HT1080 (cell line): ENCODE measurements around the gene PRDX1. TPM values are rescaled to one million over a fixed set of nuclear protein-coding genes. Genes with fewer than 3 reads are reported as not detected.
A peak's percentile ranks its signal among the peaks of the same experiment; 100 is the strongest.

ENCODE experiments used
- DNase-seq: peaks from one replicate; pipeline ENCODE4 v3.0.0-alpha.2; 2015; ENCODE audit warnings: low read depth
- polyA plus RNA-seq, 2 experiments: library from polyadenylated mRNA; depleted of rRNA; stranded (reverse); fragments of >200 nt; gene quantifications; 2 replicates each; pipeline ENCODE4 v1.2.3, GENCODE V29; 2015
- total RNA-seq: library from RNA; depleted of rRNA; stranded (reverse); fragments of >200 nt; shearing (Covaris generic); gene quantifications from 2 replicates; pipeline ENCODE4 v1.2.3, GENCODE V29; 2014; rRNA removed

Gene PRDX1
- total RNA-seq, result 997 and 1,092 TPM in 2 replicates
- polyA plus RNA-seq (2015; cell fraction: cytosol; rRNA removed), result 743 and 848 TPM in 2 replicates
- polyA plus RNA-seq (2015; cell fraction: nucleus; rRNA removed), result 558 and 687 TPM in 2 replicates

DNA sequence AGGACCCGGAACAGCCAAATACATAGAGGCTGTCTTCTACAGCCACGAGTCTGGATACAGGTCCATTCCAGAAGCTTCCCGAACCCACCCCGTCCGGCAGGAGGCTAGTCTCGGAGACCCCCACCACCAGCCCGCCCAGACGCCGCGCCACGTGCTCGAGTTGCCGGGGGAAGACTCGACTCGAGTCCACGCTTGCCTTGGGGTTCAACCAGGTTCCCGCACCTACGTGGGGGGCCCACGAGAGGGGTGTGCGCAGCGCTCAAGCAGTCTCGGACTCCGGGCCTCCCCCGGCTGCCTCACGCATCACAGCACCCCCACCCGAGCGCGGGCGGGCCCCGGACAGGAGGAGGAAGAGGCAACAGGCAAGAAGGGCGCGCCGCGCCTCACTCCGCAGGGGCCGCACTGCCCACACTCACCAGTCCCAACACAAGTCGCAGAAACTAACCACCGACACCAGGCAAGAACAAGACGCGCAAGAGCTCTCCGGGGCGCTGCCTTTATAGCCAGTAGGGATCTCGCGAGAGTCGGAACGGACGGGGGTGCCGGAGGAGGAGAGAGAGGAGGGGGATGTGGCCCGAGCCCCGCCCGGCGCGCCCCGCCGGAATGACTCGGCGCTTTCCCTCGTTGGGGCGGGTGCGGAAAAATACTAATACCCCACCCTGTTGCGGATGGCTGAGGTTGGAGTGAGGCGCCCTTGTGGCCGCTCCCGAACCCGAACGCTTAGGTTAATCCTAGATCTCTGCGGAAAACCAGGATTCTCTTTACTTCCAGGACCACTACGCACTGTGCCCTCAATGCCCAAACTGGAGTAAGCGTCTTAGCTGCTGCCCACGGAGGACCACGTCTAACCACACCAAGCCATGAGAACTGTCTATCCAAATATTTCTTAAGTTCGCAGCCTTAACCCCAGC lies at the start of gene PRDX1:
Gene PRDX1 (minus strand): TSS at position 472 of the 911 bp plus-strand sequence. CDS start 2,841 bp downstream, outside the sequence.
- DNase-seq, result peak; percentile 98

DNA sequence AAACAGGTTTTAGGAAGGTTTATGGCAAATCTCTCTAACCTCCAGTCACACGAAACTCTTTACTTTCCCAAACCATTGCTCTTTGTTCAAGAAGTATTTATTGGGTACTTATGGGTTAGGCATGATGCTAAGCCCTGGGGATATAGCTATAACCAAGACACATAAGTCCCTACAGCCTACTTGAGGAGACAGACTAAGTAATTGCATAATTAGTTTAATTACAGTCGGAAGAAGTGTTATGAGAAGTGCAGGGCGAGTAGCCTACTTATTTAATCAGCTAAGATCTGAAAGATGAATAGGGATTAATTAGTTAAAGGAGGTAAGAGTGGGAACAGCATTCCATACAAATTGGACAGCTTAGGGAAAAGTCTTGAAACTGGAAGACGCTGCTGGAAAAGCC lies 48.9 kb upstream of the PRDX1 start:
- DNase-seq, result no peak

DNA sequence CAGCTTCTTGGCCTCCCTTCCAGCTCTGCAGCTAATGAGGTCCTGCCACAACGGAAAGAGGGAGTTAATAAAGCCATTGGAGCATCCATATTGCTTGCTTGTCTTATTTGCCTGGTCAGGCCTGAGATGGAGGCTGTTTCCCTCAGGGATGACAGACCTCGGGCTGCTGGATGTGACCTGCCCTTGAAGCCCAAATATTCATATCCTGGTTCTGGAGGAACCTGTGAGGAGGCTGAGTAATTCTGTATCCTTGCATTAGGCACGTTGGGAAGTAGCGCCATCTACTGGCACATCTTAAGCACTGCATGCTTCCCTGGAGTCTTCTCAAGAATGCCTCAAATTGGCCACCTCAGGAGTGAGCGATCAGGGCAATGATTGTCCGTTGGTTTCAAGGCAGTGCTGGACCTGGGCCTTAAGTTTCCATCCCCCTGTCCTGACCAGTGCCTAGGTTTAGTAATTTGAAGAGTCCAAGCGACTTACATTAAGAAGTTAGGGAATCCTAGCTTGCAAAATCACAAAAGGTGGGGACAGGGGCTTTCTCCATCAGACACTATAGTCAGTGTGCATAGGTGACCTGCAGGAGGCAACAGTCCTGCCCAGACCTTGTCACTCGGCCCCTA lies 48.4 kb upstream of the PRDX1 start:
- DNase-seq, result peak; percentile 67

DNA sequence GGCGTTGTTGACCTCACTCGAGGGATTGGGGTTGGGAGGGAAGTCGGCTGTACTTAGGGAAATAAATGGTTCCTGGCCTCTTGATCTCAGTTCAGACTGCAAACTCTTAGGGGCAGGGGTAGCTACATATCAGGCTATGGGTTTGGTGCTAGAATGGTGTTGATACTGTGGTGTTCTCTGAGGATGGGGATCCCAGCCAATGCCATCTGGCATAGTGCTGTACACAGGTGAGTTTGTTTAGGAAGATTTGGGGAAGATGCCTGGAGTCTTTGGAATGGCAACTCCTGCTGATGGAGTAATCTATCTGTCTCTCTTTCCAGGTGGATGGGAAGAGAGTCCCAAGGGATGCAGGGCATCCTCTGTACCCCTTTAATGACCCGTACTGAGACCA lies 47.9 kb upstream of the PRDX1 start:
- no peak for DNase-seq

DNA sequence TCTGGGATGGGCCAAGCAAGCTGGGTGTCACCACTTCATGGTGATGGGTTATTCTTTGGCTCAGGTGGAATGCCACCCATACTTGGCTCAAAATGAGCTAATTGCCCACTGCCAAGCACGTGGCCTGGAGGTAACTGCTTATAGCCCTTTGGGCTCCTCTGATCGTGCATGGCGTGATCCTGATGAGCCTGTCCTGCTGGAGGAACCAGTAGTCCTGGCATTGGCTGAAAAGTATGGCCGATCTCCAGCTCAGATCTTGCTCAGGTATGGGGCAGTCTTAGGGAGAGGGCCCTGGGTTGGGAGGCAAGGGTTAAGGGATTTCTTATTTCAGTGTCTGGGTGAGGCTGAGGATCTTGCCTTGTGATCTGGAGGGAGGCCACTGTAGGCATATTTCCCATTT lies 46.7 kb upstream of the PRDX1 start:
- no peak for DNase-seq

DNA sequence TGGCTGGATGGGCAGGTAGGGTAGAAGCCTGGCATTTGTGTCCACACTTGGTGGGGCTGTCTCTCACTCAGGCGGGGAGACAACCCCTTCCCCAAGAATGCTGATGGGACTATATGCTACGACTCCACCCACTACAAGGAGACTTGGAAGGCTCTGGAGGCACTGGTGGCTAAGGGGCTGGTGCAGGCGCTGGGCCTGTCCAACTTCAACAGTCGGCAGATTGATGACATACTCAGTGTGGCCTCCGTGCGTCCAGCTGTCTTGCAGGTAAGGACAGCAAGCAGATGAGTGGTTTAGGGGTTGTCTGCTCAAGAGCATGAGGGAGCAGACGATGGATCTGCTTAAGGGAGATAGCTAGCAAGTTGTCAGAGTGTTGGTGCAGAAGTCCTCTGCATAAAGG lies 46.2 kb upstream of the PRDX1 start:
- no peak for DNase-seq

DNA sequence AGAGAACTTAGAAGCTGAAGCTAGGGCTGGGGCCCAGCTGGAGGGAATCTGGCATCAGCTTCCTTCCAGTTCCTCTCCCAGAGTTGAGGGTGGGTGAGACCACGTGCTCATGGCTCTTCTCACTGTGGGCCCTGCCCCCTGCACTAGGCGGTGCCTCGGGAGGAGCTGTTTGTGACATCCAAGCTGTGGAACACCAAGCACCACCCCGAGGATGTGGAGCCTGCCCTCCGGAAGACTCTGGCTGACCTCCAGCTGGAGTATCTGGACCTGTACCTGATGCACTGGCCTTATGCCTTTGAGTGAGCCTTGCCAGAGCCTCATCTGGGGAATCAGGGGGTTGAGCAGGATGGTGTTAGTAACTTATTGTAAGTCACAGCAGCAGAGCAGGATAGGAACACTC lies 45.0 kb upstream of the PRDX1 start:
- no peak for DNase-seq

DNA sequence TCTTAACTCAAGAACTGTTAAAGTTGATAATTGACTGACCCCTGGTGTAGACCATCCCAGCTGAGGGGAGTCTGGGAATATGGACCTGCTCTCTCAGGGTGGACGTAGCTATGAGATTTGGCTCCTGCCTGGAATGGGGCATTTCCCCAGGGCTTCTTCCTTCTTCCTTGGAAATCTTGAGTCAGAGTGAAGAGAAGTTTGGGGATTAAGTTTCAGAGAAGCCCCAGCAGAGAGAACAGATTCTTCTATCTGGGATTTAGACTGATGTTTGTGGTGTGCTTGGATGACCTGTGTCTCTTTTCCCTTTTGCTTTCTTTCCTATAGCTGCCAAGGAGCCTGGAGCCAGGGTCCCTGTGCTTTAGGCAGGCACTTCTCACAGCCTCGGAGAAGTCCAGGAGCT lies 42.2 kb upstream of the PRDX1 start:
- DNase-seq, result no peak

DNA sequence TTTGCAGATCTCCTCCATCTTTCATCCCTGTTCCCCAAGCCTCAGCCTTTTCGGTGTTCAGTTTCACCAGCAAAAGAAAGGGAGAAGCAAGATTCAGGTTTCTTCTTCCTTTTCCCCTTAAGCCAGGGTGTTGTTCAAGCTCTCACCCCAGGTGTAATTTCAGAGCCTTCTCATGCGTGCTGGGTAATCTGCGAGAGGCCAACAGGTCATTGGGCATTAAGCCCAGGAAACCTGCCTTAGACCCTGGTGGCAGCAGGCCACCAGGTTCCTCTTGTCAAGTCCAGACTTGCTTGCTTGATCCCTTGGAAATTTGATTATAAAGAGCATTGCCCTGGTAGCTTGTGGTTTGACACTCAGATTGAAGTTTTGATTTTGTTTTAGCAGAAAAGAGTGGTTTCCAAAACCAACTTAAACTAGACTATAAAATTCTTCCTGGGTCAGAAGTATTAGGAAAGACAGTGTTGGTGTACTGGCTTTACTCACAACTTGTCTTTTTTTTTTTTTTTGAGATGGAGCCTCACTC lies 35.8 kb upstream of the PRDX1 start:
- DNase-seq, result no peak

DNA sequence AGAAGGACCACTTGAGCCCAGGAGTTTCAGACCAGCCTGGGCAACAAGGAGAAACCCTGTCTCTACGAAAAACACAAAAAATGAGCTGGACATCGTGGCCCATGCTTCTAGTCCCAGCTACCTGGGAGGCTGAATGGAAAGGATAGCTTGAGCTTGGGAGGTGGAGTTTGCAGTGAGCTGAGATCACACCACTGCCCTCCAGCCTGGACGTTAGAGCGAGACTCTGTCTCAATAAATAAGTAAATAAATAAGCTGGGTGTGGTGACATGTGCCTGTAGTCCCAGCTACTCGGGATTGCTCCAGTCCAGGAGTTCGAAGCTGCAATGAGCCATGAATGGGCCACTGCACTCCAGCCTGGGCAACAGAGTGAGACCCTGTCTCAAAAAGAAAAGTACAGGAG lies 32.5 kb upstream of the PRDX1 start:
- no peak for DNase-seq

DNA sequence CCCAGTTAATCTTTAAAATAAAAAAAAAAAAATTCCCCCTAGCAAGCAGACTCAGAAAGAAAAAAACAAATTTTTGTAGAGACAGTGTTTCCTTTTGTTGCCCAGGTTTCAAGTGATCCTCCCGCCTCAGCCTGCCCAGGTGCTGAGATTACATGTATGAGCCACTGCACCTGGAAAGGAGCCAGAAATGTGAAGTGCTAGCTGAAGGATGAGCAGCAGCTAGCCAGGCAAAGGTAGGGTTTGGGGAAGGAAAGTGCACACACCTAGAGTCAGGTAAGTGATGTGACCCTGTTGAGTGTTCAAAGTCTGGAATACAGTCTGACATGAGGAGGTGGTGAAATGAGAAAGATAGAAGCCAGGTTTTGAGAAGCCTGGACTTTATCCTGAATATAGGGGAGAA lies 30.6 kb upstream of the PRDX1 start:
- no peak for DNase-seq

DNA sequence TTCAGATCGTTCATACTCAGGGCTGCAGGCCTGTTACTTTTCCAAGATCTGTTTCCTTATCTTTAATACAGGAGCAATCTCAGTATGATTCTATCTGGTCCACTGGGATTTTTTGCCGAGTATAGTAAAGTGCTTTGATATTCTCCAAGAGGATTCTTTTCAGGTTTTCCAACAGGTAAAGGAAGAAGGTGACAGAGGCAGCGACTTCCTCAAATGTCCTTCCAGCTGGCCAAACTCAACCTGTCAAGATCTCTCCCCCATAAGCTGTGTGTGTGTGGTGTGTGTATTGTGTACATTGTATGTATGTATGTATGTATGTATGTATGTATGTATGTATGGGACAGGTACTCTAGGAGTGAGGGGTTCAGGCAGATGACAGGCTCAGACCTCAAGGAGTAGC lies 30.0 kb upstream of the PRDX1 start:
- no peak for DNase-seq

DNA sequence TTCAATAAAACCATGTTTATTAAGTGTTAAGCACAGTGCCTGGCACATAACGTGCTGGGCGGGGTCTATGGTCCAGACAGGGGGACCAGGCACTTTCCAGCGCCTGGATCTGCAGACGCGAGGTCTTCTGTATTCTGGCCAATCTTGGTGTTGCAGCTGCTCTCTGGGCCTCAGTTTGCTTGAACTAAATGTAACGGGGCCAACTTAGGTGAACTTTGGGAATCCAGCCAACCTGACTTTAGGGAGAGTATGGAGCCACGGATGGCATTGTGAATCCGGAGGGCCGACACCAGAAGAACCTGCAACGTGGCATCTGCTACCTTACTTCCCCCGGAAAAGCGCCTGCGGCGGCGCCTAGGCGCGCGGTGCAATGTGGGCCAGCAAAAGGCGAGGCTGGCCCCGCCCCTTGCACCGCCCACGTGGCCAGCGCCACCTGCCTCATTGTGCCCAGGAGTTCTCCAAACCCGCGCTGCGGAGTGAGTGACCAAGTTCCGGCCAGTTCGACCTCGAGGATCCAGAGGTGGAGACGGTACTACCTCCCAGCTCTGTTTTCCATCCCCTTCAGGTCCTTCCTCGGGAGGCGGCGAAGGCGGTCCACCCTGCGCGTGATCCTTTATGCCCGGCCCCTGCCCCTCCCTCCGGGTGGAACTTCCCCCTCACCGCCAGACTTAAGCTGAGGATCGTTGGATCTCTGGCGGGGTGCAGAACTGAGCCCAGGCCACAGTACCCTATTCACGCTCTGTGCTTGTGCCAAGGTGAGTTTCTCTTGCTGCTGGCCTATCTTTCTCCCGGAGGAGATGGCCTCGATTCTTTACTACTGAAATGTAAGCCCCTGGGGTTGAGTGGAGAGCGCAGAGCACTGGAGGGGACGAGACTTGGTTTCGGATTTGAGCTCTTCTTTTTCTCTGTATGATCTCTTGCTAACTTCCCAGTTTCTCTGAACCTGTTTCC lies 29.0 kb upstream of the PRDX1 start, which contains the start of gene AKR1A1:
Gene AKR1A1 (plus strand): TSS at position 426 of the 951 bp plus-strand sequence. CDS start 10,969 bp downstream, outside the sequence.
- peak; percentile 91 for DNase-seq

DNA sequence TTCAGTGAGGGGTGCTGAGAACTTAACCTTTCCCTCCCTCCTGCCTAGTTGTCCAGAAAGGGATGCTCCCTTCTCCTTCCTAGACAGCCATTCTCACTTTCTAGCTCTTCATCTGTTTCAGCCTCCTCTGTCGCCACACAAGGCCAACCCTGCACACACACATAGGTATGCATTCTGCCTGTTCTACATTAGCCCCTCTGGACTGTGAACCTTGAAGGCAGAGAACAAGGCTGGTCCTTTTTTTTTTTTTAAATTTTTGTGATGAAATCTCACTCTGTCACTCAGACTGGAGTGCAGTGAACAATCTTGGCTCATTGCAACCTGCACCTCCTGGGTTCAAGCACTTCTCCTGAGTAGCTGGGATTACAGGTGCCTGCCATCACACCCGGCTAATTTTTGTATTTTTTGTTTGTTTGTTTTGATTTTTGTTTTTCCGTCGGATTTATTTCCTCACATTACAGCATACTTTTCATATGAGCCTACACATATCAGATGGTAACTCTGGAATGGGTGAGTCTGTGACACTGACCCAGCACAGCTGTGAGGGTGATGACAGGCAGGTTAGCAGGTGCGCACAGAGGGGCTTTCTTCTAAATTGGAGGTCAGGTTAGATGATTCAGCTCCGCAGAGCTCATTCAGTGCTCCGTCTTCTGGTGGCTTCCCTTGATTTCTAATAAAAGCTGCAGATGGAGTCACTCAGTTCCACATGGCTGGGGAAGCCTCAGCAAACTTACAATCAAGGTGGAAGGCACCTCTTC lies 24.0 kb upstream of the PRDX1 start:
- no peak for DNase-seq

DNA sequence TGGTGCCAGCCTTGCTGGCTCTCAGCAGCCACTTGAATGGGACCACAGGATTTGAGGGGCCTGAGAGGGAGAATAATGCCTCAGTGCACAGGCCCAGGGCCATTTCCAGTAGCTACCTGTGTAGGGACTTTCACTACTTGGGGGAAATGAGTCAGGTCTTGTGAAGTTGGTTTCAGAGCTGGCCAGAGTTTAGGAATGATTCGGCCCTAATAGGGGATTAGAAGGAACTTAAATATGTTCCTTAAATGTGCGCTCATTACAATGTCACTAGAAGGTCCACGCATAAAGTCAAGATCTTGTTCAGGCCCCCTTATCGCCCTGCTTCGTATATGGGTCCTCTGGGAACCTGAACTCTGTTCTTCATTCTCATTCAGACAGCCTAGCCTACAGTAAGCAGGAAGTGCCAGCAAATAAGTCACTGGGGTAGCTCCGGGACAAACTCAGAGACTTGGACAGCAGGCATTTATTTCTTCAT lies 23.4 kb upstream of the PRDX1 start:
- no peak for DNase-seq

DNA sequence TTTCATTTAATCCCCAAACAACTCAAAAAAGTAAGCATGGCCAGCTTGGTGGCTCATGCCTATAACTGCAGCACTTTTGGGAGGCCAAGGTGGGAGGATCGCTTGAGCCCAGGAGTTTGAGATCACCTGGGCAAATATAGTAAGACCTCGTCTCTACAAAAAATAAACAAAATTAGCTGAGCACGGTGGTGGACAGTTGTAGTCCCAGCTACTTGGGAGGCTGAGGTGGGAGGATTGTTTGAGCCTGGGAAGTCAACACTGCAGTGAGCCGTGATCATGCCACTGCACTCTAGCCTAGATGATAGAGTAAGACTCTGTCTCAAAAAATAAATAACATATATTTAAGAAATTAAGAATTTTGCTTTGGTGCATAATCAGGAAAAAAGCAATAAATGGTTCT lies 22.8 kb upstream of the PRDX1 start:
- DNase-seq, result no peak

DNA sequence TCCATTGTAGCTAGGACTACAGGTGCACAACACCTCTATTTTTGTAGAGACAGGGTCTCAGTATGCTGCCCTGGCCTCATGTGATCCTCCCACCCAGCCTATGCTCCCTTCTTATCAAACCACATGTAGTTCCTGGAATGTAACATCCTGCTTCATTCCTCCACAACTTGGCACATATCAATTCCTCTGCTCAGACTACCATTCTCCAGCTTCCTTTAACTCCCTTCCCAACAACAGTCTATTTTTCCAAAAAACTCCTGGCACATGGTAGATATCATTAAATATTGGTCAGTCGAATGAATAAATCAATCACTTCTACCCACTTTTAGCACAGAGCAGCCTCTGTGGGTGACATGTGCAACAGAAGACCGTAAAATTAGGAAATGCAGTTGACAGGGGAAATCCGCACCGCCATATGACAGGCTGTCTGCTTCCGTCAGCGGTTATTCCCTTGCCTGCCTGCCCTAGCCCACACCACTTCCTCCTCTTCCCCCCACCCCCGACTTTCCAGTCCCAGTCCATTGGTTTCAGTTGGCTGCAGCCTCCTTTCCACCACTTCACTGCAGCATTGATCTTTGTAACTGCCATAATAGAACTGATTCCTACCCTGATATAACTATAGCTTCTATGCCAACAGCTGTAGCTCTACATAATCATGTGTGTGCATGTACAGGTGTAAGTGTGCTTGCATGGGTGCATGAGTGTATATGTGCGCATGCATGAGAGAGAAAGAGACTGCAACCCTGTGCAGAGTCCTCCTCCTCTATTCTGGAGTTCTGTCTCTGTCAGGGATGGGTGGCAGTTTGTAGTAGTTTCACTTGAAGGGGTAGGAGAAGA lies 22.1 kb upstream of the PRDX1 start:
- no peak for DNase-seq

DNA sequence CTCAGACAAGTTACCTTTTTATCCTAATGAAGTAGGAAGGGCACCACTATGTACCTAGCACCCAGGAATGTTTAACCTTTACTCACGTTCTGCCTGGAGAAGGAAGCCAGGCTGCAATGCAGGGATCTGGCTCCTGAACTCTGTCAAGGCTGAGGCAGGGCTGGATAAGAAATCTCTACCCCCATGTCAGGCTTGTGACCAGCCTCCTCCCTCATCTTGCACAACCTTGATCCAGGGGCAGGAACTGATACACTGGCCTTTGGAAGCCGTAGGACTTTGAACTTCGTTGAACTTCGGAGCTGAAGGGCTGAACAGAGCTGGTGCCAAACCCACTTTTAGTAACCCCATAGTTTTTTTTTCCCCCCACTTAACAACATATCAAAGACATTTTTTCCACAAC lies 20.9 kb upstream of the PRDX1 start:
- DNase-seq, result no peak

DNA sequence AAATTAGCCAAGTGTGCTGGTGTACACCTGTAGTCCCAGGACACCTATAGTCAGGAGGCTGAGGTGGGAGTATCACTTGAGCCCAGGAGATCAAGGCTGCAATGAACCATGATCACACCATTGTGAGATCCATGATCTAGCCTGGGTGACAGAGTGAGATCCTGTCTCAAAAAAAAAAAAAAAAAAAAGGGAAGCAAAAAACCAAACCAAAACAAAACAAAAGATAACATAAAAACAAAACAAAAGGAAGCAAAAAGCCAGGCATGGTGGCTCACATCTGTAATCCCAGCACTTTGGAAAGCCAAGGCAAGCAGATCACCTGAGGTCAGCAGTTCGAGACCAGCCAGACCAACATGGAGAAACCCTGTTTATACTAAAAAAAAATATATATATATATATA lies 19.5 kb upstream of the PRDX1 start:
- DNase-seq, result no peak
